ENCODE data around the gene SEC24D. TPM values are rescaled to one million over a fixed set of nuclear protein-coding genes. Genes with fewer than 3 reads are reported as not detected.

SEC24D gene
- total RNA-seq, 1 donor from 2014 or later, result 26.0 TPM

DNA sequence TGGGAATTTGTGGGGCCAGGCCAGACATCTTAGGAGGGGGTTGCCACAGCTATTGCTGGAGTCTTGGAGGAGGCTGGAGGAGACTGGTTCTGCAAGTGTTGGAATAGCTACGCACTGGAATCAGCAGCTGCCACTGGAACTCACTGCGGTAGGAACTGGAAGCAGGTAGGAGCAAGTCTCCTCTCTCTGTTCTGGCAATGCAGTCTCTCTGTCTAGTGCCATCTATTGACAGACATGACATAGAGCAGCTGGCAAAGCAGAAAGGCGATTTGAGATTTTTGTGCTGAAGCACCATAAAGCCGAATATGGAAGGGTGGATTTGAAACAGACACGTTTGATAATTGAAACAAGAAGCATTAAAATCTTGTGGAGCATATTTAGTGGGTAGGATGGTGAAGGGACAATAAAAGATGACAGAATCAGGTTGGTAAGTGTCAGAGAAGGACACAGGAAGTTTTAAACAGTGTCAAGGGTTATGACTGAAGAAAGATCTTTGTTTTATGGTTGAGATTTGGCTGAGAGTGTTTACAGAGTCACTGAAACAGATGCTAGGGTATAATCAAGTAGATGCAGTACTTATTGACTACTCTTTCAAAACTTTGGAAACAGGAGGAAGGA is 29.3 kb upstream of the SEC24D start:
- peaks cover under 1% of the 10 kb centered on the region for H3K4me1 Mint-ChIP-seq (ENCODE audit: low read depth, unreplicated experiment)
- DNase-seq, result no peak
- H3K4me3 Mint-ChIP-seq (ENCODE audit: unreplicated experiment), result no peak overlapping the region
- TF ChIP-seq, protein P1, sequence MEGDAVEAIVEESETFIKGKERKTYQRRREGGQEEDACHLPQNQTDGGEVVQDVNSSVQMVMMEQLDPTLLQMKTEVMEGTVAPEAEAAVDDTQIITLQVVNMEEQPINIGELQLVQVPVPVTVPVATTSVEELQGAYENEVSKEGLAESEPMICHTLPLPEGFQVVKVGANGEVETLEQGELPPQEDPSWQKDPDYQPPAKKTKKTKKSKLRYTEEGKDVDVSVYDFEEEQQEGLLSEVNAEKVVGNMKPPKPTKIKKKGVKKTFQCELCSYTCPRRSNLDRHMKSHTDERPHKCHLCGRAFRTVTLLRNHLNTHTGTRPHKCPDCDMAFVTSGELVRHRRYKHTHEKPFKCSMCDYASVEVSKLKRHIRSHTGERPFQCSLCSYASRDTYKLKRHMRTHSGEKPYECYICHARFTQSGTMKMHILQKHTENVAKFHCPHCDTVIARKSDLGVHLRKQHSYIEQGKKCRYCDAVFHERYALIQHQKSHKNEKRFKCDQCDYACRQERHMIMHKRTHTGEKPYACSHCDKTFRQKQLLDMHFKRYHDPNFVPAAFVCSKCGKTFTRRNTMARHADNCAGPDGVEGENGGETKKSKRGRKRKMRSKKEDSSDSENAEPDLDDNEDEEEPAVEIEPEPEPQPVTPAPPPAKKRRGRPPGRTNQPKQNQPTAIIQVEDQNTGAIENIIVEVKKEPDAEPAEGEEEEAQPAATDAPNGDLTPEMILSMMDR (IDR thresholded peaks at IDR 0.05; ENCODE audit: partially characterized antibody, unreplicated experiment), result peak; percentile 13
- no peak overlapping the region for H3K27ac Mint-ChIP-seq (ENCODE audit: unreplicated experiment)
- H3K27me3 Mint-ChIP-seq (ENCODE audit: unreplicated experiment), result no peaks in the 10 kb centered on the region
- H3K9me3 Mint-ChIP-seq (ENCODE audit: unreplicated experiment), result no peaks in the 10 kb centered on the region
- no peaks in the 10 kb centered on the region for H3K36me3 Mint-ChIP-seq (ENCODE audit: unreplicated experiment)

DNA sequence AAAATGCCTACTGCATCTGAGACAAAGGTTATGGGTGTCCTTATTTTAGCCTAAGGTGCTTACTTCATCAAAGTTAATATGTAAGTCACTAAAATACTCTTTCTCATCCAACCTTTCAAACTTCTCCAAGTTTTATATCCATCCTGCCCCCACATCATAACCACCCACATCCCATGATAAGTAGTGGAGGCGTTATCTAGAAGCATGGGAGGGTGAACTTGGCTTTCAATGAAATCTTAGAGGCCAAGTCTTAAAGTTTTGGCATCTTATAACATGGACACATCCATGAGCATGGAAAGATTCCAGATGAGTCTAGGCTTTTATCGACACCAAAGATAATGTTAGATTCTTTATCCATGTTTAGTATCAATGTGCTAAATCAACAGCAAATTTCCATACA is 22.9 kb upstream of the SEC24D start:
- Mint-ChIP-seq H3K36me3 (ENCODE audit: unreplicated experiment) (no peaks in the 10 kb centered on the region), H3K4me1 (ENCODE audit: low read depth, unreplicated experiment) (no peaks in the 10 kb centered on the region), H3K4me3 (ENCODE audit: unreplicated experiment) (no peak overlapping the region), H3K9me3 (ENCODE audit: unreplicated experiment) (no peaks in the 10 kb centered on the region), H3K27ac (ENCODE audit: unreplicated experiment) (no peak overlapping the region), H3K27me3 (ENCODE audit: unreplicated experiment) (no peaks in the 10 kb centered on the region)
- no peak for DNase-seq
- TF ChIP-seq, protein P1 (IDR thresholded peaks at IDR 0.05; ENCODE audit: partially characterized antibody, unreplicated experiment), result no peak

DNA sequence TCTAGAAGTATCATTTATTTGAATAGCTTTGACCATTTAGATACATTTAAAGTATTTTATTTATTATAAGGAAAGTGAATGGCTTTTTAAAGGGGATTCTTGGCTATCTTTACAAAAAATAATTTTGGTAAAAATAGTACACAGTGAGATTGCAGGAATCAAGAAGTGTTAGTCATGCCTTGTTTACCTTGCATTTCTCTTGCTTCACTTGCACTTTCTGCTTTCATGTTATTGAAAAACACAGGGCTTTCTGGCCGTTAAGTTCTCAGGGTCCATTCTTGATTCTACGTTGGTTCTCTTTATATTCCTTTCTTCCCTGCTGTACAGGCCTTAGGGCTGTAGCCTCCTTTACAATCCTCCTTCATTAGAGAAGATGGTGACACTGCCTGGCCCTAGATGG is 21.8 kb upstream of the SEC24D start:
- TF ChIP-seq, protein P1 (IDR thresholded peaks at IDR 0.05; ENCODE audit: partially characterized antibody, unreplicated experiment), result no peak
- H3K36me3 Mint-ChIP-seq (ENCODE audit: unreplicated experiment), result no peaks in the 10 kb centered on the region
- H3K4me3 Mint-ChIP-seq (ENCODE audit: unreplicated experiment), result no peak overlapping the region
- no peaks in the 10 kb centered on the region for H3K9me3 Mint-ChIP-seq (ENCODE audit: unreplicated experiment)
- DNase-seq, result no peak
- H3K27me3 Mint-ChIP-seq (ENCODE audit: unreplicated experiment), result no peaks in the 10 kb centered on the region
- no peaks in the 10 kb centered on the region for H3K4me1 Mint-ChIP-seq (ENCODE audit: low read depth, unreplicated experiment)
- no peak overlapping the region for H3K27ac Mint-ChIP-seq (ENCODE audit: unreplicated experiment)

DNA sequence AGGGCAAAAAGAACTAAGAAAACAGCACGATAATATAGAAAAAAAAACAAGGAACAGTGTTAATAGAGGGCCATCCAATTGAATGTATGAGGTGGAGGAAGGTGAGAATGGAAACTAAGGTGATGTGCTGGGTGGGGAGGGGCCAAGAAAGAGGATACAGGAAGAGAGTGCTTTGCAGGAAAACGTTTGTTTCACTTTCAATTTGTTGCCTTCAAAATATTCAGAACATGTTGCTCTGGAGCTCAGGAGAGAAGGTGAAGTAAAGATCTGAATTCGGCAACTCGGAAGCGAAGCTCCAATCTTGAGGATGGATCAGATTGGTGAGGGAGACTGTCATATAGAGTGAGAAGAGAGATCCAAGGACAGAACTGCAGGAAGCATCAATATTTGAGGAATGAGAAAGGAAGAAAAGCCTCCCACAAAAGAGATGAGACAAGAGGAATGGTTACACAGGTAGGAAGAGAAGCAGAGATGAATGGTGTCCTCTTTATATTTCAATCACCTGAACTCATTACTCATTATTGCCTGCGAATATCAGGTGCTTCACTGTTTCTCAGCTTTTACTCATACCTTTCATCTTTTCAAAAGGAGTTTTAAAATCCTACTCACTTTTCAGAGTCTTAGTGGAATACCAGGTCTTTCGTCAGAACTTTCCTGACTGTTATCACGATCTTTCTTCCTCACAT is 14.7 kb upstream of the SEC24D start:
- H3K4me1 Mint-ChIP-seq (ENCODE audit: low read depth, unreplicated experiment), result peaks cover 5% of the 10 kb centered on the region
- H3K9me3 Mint-ChIP-seq (ENCODE audit: unreplicated experiment), result no peaks in the 10 kb centered on the region
- no peaks in the 10 kb centered on the region for H3K36me3 Mint-ChIP-seq (ENCODE audit: unreplicated experiment)
- H3K4me3 Mint-ChIP-seq (ENCODE audit: unreplicated experiment), result no peak overlapping the region
- no peaks in the 10 kb centered on the region for H3K27me3 Mint-ChIP-seq (ENCODE audit: unreplicated experiment)
- TF ChIP-seq, protein P1 (IDR thresholded peaks at IDR 0.05; ENCODE audit: partially characterized antibody, unreplicated experiment), result no peak
- no peak overlapping the region for H3K27ac Mint-ChIP-seq (ENCODE audit: unreplicated experiment)
- DNase-seq, result no peak

DNA sequence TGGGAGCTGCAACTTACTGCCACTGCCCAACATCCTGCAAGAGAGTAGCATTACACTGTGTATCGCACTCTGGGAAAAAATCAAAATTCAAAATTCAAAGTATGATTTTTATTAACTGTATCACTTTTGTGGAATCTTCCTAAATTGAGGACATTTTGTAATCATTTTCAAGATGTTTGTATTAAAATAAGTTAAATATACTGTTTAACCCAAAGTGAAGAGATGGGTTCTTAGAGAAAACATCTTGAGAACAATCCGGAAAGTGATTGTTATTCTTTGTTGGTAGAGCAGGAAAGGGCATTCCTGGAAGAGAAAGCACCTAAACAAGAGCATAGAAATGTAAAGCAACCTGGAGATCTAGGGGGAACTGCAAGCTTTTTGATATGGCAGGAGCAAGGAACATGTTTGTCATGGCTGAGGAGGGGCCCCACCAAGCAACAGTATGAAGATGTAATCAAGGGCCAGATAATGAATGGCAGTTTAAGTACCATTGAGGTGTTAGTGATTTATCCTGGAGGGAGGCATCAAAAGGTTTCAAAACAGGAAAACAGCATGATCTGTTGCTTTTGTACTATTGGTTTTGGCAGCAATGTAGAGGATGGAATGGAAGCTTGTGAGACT is 14.1 kb upstream of the SEC24D start:
- H3K4me3 Mint-ChIP-seq (ENCODE audit: unreplicated experiment), result no peak overlapping the region
- H3K36me3 Mint-ChIP-seq (ENCODE audit: unreplicated experiment), result no peaks in the 10 kb centered on the region
- TF ChIP-seq, protein P1 (IDR thresholded peaks at IDR 0.05; ENCODE audit: partially characterized antibody, unreplicated experiment), result no peak
- no peak for DNase-seq
- no peaks in the 10 kb centered on the region for H3K27me3 Mint-ChIP-seq (ENCODE audit: unreplicated experiment)
- no peaks in the 10 kb centered on the region for H3K9me3 Mint-ChIP-seq (ENCODE audit: unreplicated experiment)
- H3K27ac Mint-ChIP-seq (ENCODE audit: unreplicated experiment), result no peak overlapping the region
- peaks cover 7% of the 10 kb centered on the region for H3K4me1 Mint-ChIP-seq (ENCODE audit: low read depth, unreplicated experiment)
